Keratinocyte (primary cell): ENCODE data around the gene FAM78B. TPM values are rescaled to one million over a fixed set of nuclear protein-coding genes. Genes with fewer than 3 reads are reported as not detected.

Source experiments
- DNase-seq: peaks from one replicate; pipeline ENCODE4 v3.0.0-alpha.2; 2011; ENCODE audit warnings: low read depth, missing footprints, low spot score
- FAIRE-seq: peaks from 2 replicates; lab custom pipeline; 2011; peaks lifted over from hg19 to GRCh38; lab: Jason Lieb, UNC
- H2AFZ ChIP-seq: 2 replicates; pipeline ENCODE4 v1.6.0; 2012; ENCODE audit warnings: low read length, control low read depth, inconsistent platforms; ENCODE audit not compliant: control insufficient read depth
- H3K27ac ChIP-seq: 2 replicates; pipeline ENCODE4 v1.5.1; 2011; ENCODE audit warnings: low read length; ENCODE audit not compliant: control insufficient read depth, insufficient read depth
- H3K27me3 ChIP-seq: 3 replicates; pipeline ENCODE4 v1.6.0; 2011; ENCODE audit warnings: low read length; ENCODE audit not compliant: control insufficient read depth, insufficient read depth; ENCODE audit errors: extremely low read depth
- H3K36me3 ChIP-seq, 2 experiments: 2 replicates in 1 of 2; 3 replicates in 1 of 2; pipeline ENCODE4 v1.5.1; 2011; ENCODE audit warnings: low read length in 2 of 2, mild to moderate bottlenecking in 1 of 2; ENCODE audit not compliant: control insufficient read depth in 2 of 2, insufficient read depth in 2 of 2; ENCODE audit errors: extremely low read depth in 1 of 2
- H3K4me1 ChIP-seq: 3 replicates; pipeline ENCODE4 v1.5.1; 2011; ENCODE audit warnings: low read length; ENCODE audit not compliant: control insufficient read depth, insufficient read depth; ENCODE audit errors: extremely low read depth
- H3K4me2 ChIP-seq: 3 replicates; pipeline ENCODE4 v1.6.0; 2011; ENCODE audit warnings: low read depth, low read length; ENCODE audit not compliant: control insufficient read depth, insufficient read depth; ENCODE audit errors: extremely low read depth
- H3K4me3 ChIP-seq, 3 experiments: fragments of 200-600 bp in 1 of 3; sonication (generic) in 1 of 3; 2 replicates in 2 of 3; 3 replicates in 1 of 3; pipeline ENCODE4 v1.5.1; 2011 to 2016; ENCODE audit warnings: low read length in 3 of 3, mild to moderate bottlenecking in 3 of 3, control low read depth in 2 of 3, inconsistent platforms in 1 of 3, low read depth in 1 of 3, mixed read lengths in 1 of 3, mixed run types in 1 of 3, moderate library complexity in 1 of 3; ENCODE audit not compliant: control insufficient read depth in 2 of 3, insufficient read depth in 2 of 3; ENCODE audit errors: extremely low read depth in 1 of 3
- H3K79me2 ChIP-seq: 2 replicates; pipeline ENCODE4 v1.6.0; 2012; ENCODE audit warnings: low read length; ENCODE audit not compliant: control insufficient read depth, insufficient read depth
- H3K9ac ChIP-seq: 3 replicates; pipeline ENCODE4 v1.6.0; 2011; ENCODE audit warnings: low read length; ENCODE audit not compliant: control insufficient read depth, insufficient read depth; ENCODE audit errors: extremely low read depth
- H3K9me1 ChIP-seq: 3 replicates; pipeline ENCODE4 v1.6.0; 2011; ENCODE audit warnings: low read length; ENCODE audit not compliant: control insufficient read depth, insufficient read depth; ENCODE audit errors: extremely low read depth
- H3K9me3 ChIP-seq: 2 replicates; pipeline ENCODE4 v1.5.1; 2012; ENCODE audit warnings: low read depth, low read length; ENCODE audit not compliant: control insufficient read depth
- H4K20me1 ChIP-seq: 3 replicates; pipeline ENCODE4 v1.6.0; 2011; ENCODE audit warnings: low read length; ENCODE audit not compliant: control insufficient read depth, insufficient read depth; ENCODE audit errors: extremely low read depth
- EZH2 ChIP-seq: IDR thresholded peaks from one replicate; pipeline ENCODE4 v1.6.1; 2012; ENCODE audit warnings: inconsistent platforms, mild to moderate bottlenecking, low read length, moderate library complexity
- dilution Hi-C: fragments of 300-500 bp; cut with MboI; formaldehyde crosslinking; loops from one replicate; pipeline ENCODE4 v1.7.0; 2020; ENCODE audit warnings: low sequenced_read_pairs; ENCODE audit not compliant: extremely low pct_ligation_motif_present
- polyA plus RNA-seq, 5 experiments: library from polyadenylated mRNA; depleted of rRNA in 3 of 5; stranded (reverse) in 3 of 5; stranded (forward) in 1 of 5; unstranded in 1 of 5; fragments of >200 nt; gene quantifications; 1 replicate in 1 of 5; 2 replicates in 3 of 5; 3 replicates in 1 of 5; pipeline versions ENCODE4 v1.2.1 to v1.2.3, GENCODE V29; 2011 to 2012; ENCODE audit warnings: missing spikeins in 2 of 5, low read depth in 1 of 5, low replicate concordance in 1 of 5
- TF ChIP-seq, protein P1 (sequence below), 3 experiments: IDR thresholded peaks in 1 of 3; conservative IDR thresholded peaks in 1 of 3; optimal IDR thresholded peaks in 1 of 3; 2 replicates in 2 of 3; 3 replicates in 1 of 3; pipeline versions ENCODE3 to v1.5.1; 2011; ENCODE audit warnings: low read length in 3 of 3, mild to moderate bottlenecking in 3 of 3, moderate library complexity in 2 of 3, control low read depth in 1 of 3, inconsistent platforms in 1 of 3; ENCODE audit not compliant: insufficient read depth in 2 of 3; ENCODE audit errors: extremely low read depth in 1 of 3

The FAM78B gene
- polyA plus RNA-seq, 1 donor (not counting 4 experiments of a cell fraction or from before 2014, with no cell fraction given) = 0.07 TPM

DNA sequence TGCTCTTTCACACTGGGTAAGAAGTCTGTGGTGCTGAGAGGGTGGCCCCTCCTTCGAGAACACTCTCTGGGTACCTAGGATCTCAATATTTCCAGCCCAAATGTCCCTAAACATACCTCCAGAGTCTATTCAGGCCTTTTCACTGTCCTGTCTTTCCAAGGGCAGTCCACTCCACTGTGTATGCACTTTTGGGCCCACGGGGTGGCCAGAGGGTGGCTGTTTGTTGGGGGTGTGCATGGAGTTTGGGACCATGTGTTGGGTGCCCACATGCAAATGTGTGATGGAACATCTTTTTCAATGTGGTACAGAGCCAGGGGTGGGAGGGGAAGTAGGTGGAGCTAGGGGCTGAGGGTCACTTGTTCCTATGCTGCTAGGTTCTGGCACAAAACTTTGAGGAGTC lies 87.5 kb downstream of the FAM78B start:
- Histone ChIP-seq H3K36me3 (no peaks in the 10 kb centered on the region), H3K79me2 (no peaks in the 10 kb centered on the region), H3K9ac (no peak overlapping the region), H3K9me1 (no peaks in the 10 kb centered on the region), H3K27ac (no peak overlapping the region), H3K27me3 (no peaks in the 10 kb centered on the region), H3K9me3 (no peaks in the 10 kb centered on the region), H4K20me1 (no peaks in the 10 kb centered on the region), H3K4me2 (no peak overlapping the region), H3K4me1 (no peaks in the 10 kb centered on the region), H2AFZ (no peak overlapping the region), H3K4me3 (no peak overlapping the region)
- no peak for FAIRE-seq
- dilution Hi-C loops = no loop called here
- no peak for TF ChIP-seq EZH2
- TF ChIP-seq, protein P1, sequence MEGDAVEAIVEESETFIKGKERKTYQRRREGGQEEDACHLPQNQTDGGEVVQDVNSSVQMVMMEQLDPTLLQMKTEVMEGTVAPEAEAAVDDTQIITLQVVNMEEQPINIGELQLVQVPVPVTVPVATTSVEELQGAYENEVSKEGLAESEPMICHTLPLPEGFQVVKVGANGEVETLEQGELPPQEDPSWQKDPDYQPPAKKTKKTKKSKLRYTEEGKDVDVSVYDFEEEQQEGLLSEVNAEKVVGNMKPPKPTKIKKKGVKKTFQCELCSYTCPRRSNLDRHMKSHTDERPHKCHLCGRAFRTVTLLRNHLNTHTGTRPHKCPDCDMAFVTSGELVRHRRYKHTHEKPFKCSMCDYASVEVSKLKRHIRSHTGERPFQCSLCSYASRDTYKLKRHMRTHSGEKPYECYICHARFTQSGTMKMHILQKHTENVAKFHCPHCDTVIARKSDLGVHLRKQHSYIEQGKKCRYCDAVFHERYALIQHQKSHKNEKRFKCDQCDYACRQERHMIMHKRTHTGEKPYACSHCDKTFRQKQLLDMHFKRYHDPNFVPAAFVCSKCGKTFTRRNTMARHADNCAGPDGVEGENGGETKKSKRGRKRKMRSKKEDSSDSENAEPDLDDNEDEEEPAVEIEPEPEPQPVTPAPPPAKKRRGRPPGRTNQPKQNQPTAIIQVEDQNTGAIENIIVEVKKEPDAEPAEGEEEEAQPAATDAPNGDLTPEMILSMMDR (optimal IDR thresholded peaks at IDR 0.05 in 1 of 3, IDR thresholded peaks at IDR 0.05 in 1 of 3, conservative IDR thresholded peaks at IDR 0.05 in 1 of 3; ENCODE audit: extremely low read depth in 1 of 3, insufficient read depth in 2 of 3, low read length in 3 of 3) = no peak
- DNase-seq = no peak

DNA sequence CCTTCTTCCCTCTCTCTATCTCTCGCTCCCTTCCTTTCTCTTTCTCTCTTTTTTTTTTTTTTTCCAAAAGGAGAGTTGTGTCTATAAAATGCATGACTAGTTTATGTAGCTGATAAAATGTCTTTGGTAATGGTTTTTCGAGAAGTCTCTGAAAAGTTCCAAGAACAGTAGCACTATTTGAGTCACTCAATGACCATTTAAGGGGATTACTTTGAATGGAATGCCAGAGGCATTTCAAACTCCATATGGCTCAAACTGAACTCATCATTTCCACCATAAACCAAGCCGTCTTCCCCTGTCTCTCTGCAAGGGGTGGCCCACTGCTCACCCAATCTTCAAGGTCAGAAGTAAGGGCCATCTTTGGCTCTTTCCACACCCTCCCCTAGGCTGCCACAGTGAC lies 93.3 kb downstream of the FAM78B start:
- H3K4me2 ChIP-seq = no peak overlapping the region
- DNase-seq (no peak), FAIRE-seq (no peak)
- no peaks in the 10 kb centered on the region for H3K9me1 ChIP-seq
- no peak overlapping the region for H2AFZ ChIP-seq
- no peak overlapping the region for H3K27ac ChIP-seq
- H3K9me3 ChIP-seq = no peaks in the 10 kb centered on the region
- H3K4me1 ChIP-seq = no peaks in the 10 kb centered on the region
- no peaks in the 10 kb centered on the region for H3K36me3 ChIP-seq
- dilution Hi-C loops = no loop called here
- H4K20me1 ChIP-seq = no peaks in the 10 kb centered on the region
- H3K79me2 ChIP-seq = no peaks in the 10 kb centered on the region
- no peak overlapping the region for H3K9ac ChIP-seq
- TF ChIP-seq EZH2 = no peak
- TF ChIP-seq, protein P1 (optimal IDR thresholded peaks at IDR 0.05 in 1 of 3, IDR thresholded peaks at IDR 0.05 in 1 of 3, conservative IDR thresholded peaks at IDR 0.05 in 1 of 3; ENCODE audit: extremely low read depth in 1 of 3, insufficient read depth in 2 of 3, low read length in 3 of 3) = no peak
- H3K27me3 ChIP-seq = no peaks in the 10 kb centered on the region
- H3K4me3 ChIP-seq = no peak overlapping the region
